ENCODE data around the gene NCKAP5. TPM values are rescaled to one million over a fixed set of nuclear protein-coding genes. Genes with fewer than 3 reads are reported as not detected.

Gene NCKAP5
- total and polyA plus RNA-seq, 4 donors, result 2.3 to 20.2 (median 8.1) TPM

DNA sequence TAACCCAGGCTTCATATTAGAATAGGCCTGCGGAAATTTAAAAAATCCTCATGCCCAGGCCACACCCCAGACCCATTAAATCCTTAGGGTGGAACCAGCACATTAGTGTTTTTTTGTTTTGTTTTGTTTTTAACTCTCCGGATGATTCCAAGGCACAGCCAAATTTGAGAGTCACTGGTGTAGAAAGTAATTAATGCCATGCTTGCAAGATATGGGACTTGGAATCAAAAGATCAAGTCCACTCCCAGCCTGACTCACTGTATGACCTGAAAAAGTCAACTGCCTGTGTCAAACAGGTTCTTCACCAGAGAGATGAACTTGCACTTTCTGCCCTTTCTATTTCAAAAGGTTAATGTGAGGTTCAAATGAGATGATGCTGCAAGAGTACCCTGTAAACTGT, 588.0 kb downstream of the NCKAP5 start:
- Histone ChIP-seq H3K4me1 (ENCODE audit: control insufficient read depth in 5 of 5, insufficient read depth in 5 of 5, low read length in 5 of 5) (peaks cover 0 to 3% (median 0%) of the 10 kb centered on the region in 5 donors), H3K36me3 (ENCODE audit: control insufficient read depth in 4 of 4, insufficient read depth in 4 of 4, low read length in 4 of 4) (no peaks in the 10 kb centered on the region), H3K27ac (ENCODE audit: low read depth in 1 of 2, low read length in 1 of 2) (no peak overlapping the region), H3K9ac (ENCODE audit: insufficient read depth in 1 of 2, low read length in 2 of 2) (no peak overlapping the region), H3K27me3 (ENCODE audit: control insufficient read depth in 3 of 3, insufficient read depth in 3 of 3, low read length in 2 of 3) (no peaks in the 10 kb centered on the region), H3K4me3 (no peak overlapping the region), H3K9me3 (ENCODE audit: control insufficient read depth in 4 of 4, insufficient read depth in 3 of 4, low read length in 3 of 4) (no peaks in the 10 kb centered on the region)
- ATAC-seq (ENCODE audit: insufficient read depth, low FRiP score) (no peak), DNase-seq (no peak)
- no peak for TF ChIP-seq CTCF (IDR thresholded peaks at IDR 0.05; ENCODE audit: control extremely low read depth, extremely low read depth)
- 46 to 67% methylated on average over 2 of the region's 2 CpGs for WGBS, 2 donors

- no peak for DNase-seq
- H3K27ac ChIP-seq (ENCODE audit: low read depth in 1 of 2, low read length in 1 of 2), result no peak overlapping the region
- no peak overlapping the region for H3K9ac ChIP-seq (ENCODE audit: insufficient read depth in 1 of 2, low read length in 2 of 2)
- peaks cover 0 to 3% (median 0%) of the 10 kb centered on the region in 5 donors for H3K4me1 ChIP-seq (ENCODE audit: control insufficient read depth in 5 of 5, insufficient read depth in 5 of 5, low read length in 5 of 5)
- H3K9me3 ChIP-seq (ENCODE audit: control insufficient read depth in 4 of 4, insufficient read depth in 3 of 4, low read length in 3 of 4), result no peaks in the 10 kb centered on the region
- 83% methylated on average over 5 of the region's 5 CpGs for WGBS, 2 donors
- no peaks in the 10 kb centered on the region for H3K36me3 ChIP-seq (ENCODE audit: control insufficient read depth in 4 of 4, insufficient read depth in 4 of 4, low read length in 4 of 4)
- no peak for ATAC-seq (ENCODE audit: insufficient read depth, low FRiP score)
- TF ChIP-seq CTCF (IDR thresholded peaks at IDR 0.05; ENCODE audit: control extremely low read depth, extremely low read depth), result no peak
- no peak overlapping the region for H3K4me3 ChIP-seq
- no peaks in the 10 kb centered on the region for H3K27me3 ChIP-seq (ENCODE audit: control insufficient read depth in 3 of 3, insufficient read depth in 3 of 3, low read length in 2 of 3)
Observed at GRCh38 chr2:132979339-132980093, 588.7 kb downstream of the NCKAP5 start.

DNA sequence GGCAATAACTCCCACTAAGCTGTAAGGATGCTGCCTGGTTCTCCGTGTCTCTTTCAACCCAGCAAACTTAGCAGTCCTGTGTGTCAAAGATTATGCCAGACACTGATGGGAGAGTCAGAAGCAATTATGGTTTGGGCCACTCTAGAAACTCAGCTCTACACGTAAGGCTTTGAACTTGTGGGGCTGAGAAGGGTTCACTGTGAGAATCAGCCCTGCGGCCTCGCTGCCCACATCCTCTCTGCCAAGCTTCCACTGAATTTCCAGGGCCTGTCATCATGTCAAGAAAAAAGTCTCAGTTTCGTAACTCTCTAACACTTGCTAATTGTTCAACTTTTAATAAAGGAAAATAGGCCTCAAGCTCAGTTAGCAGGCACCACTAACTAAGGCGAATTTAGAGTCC, 589.4 kb downstream of the NCKAP5 start:
- peaks cover 0 to 3% (median 0%) of the 10 kb centered on the region in 5 donors for H3K4me1 ChIP-seq (ENCODE audit: control insufficient read depth in 5 of 5, insufficient read depth in 5 of 5, low read length in 5 of 5)
- H3K9ac ChIP-seq (ENCODE audit: insufficient read depth in 1 of 2, low read length in 2 of 2), result no peak overlapping the region
- DNase-seq (no peak), ATAC-seq (ENCODE audit: insufficient read depth, low FRiP score) (no peak)
- no peak overlapping the region for H3K4me3 ChIP-seq
- TF ChIP-seq CTCF (IDR thresholded peaks at IDR 0.05; ENCODE audit: control extremely low read depth, extremely low read depth), result no peak
- 78 to 84% methylated on average over 6 of the region's 6 CpGs for WGBS, 2 donors
- no peak overlapping the region for H3K27ac ChIP-seq (ENCODE audit: low read depth in 1 of 2, low read length in 1 of 2)
- H3K9me3 ChIP-seq (ENCODE audit: control insufficient read depth in 4 of 4, insufficient read depth in 3 of 4, low read length in 3 of 4), result no peaks in the 10 kb centered on the region
- no peaks in the 10 kb centered on the region for H3K27me3 ChIP-seq (ENCODE audit: control insufficient read depth in 3 of 3, insufficient read depth in 3 of 3, low read length in 2 of 3)
- no peaks in the 10 kb centered on the region for H3K36me3 ChIP-seq (ENCODE audit: control insufficient read depth in 4 of 4, insufficient read depth in 4 of 4, low read length in 4 of 4)

Data from lung (tissue), 12 donors.